ENCODE results near the gene ACSS3.

- no peak for TF ChIP-seq CTCF (IDR thresholded peaks at IDR 0.05)
- no peak for TF ChIP-seq POLR2AphosphoS5 (IDR thresholded peaks at IDR 0.05)
Measured at GRCh38 chr12:81084811-81085350, 7.0 kb downstream of the ACSS3 start.

All from stomach (tissue), 4 donors.